K562 (cell line): Measurements from ENCODE around the gene CNNM2. TPM values are rescaled to one million over a fixed set of nuclear protein-coding genes. Genes with fewer than 3 reads are reported as not detected.
"Not testable (repeated sequence)": the region's sequence is repeated elsewhere in the genome, so short reads cannot be mapped to it uniquely, and the experiment has no call there.

Source experiments
- ATAC-seq: fragments of 200-7000 bp; cut with Tn5 transposase; 3 replicates; pipeline ENCODE4 v1.9.1; 2020; ENCODE audit warnings: moderate library complexity
- BruUV-seq: library from RNA; stranded (reverse); fragments of 400-500 nt; replicated peaks from 2 replicates; lab custom pipeline; 2021; lab: Mats Ljungman, UMichigan
- CTCF ChIA-PET: fragments of 300-600 bp; formaldehyde crosslinking; extraction: SDS; loops from one replicate; lab custom pipeline; 2021; ENCODE audit warnings: low intra/inter-chr PET ratio; lab: Yijun Ruan, JAX
- POLR2A ChIA-PET: fragments of 300-600, 350-650 bp; sonication (Branson Sonifier 250); formaldehyde crosslinking; extraction: SDS; loops from one replicate; lab custom pipeline; 2021; ENCODE audit warnings: antibody characterized with exemption, inconsistent platforms; lab: Yijun Ruan, JAX
- DNase-seq, 4 experiments: peaks; one replicate each; pipeline versions ENCODE4 v3.0.0 to v3.0.0-alpha.2; 2011 to 2018; ENCODE audit warnings: low spot score in 3 of 4, mixed read lengths in 3 of 4; ENCODE audit errors: extremely low read depth in 1 of 4
- FAIRE-seq: peaks from 2 replicates; lab custom pipeline; 2011; peaks lifted over from hg19 to GRCh38; lab: Jason Lieb, UNC
- H2AFZ ChIP-seq: 2 replicates; pipeline ENCODE4 v1.6.0; 2011; ENCODE audit warnings: low read depth, low read length, control low read depth, inconsistent platforms
- H3K27ac ChIP-seq: fragments of 200-600 bp; 3 replicates; pipeline ENCODE4 v1.8.0; 2011; ENCODE audit warnings: low read depth, mild to moderate bottlenecking, control low read depth, inconsistent platforms, low read length, moderate library complexity, mixed read lengths; ENCODE audit errors: extremely low read depth
- H3K27me3 ChIP-seq, 2 experiments: fragments of 300-600 bp in 1 of 2; 2 replicates in 1 of 2; 3 replicates in 1 of 2; pipeline versions ENCODE4 v1.6.0 to v1.8.0; 2011; ENCODE audit warnings: inconsistent platforms in 2 of 2, low read length in 2 of 2, mild to moderate bottlenecking in 1 of 2, mixed read lengths in 1 of 2, moderate library complexity in 1 of 2; ENCODE audit not compliant: control insufficient read depth in 2 of 2, insufficient read depth in 2 of 2
- H3K36me3 ChIP-seq: fragments of 300-600 bp; 3 replicates; pipeline ENCODE4 v1.8.0; 2011; ENCODE audit warnings: mild to moderate bottlenecking, low read length, inconsistent platforms; ENCODE audit not compliant: control insufficient read depth, insufficient read depth
- H3K4me1 ChIP-seq, 2 experiments: fragments of 200-600 bp in 1 of 2; replicated peaks in 1 of 2; 2 replicates in 1 of 2; 3 replicates in 1 of 2; pipeline versions ENCODE4 v1.5.1 to v1.8.0; 2011; ENCODE audit warnings: inconsistent platforms in 2 of 2, low read length in 2 of 2, mild to moderate bottlenecking in 1 of 2, mixed read lengths in 1 of 2, moderate library complexity in 1 of 2; ENCODE audit not compliant: control insufficient read depth in 2 of 2, insufficient read depth in 2 of 2
- H3K4me2 ChIP-seq: 2 replicates; pipeline ENCODE4 v1.6.1; 2011; ENCODE audit warnings: low read length, control low read depth, inconsistent platforms, mixed read lengths; ENCODE audit not compliant: insufficient read depth
- H3K4me3 ChIP-seq: fragments of 200-600 bp; sonication (generic), shearing (Covaris generic); 2 replicates; pipeline ENCODE4 v1.5.1; 2016; ENCODE audit warnings: control low read depth, inconsistent platforms
- H3K79me2 ChIP-seq: fragments of 200-600 bp; 3 replicates; pipeline ENCODE4 v1.8.0; 2011; ENCODE audit warnings: low read length, inconsistent platforms; ENCODE audit not compliant: control insufficient read depth, insufficient read depth
- H3K9ac ChIP-seq, 2 experiments: 2 replicates each; pipeline versions ENCODE4 v1.6.0 to v1.6.1; 2011; ENCODE audit warnings: low read depth in 2 of 2, low read length in 2 of 2, control low read depth in 1 of 2, inconsistent platforms in 1 of 2, mild to moderate bottlenecking in 1 of 2, mixed read lengths in 1 of 2; ENCODE audit not compliant: insufficient read depth in 1 of 2
- H3K9me1 ChIP-seq: one replicate; pipeline ENCODE4 v1.6.0; 2011; ENCODE audit warnings: inconsistent platforms, mild to moderate bottlenecking, low read length, moderate library complexity; ENCODE audit not compliant: control insufficient read depth, insufficient read depth
- H3K9me3 ChIP-seq: replicated peaks from 2 replicates; pipeline ENCODE4 v1.5.1; 2011; ENCODE audit warnings: low read depth, low read length, inconsistent platforms; ENCODE audit not compliant: control insufficient read depth, insufficient read depth
- H4K20me1 ChIP-seq: replicated peaks from 2 replicates; pipeline ENCODE4 v1.6.1; 2011; ENCODE audit warnings: low read length, inconsistent platforms, mixed read lengths; ENCODE audit not compliant: control insufficient read depth, insufficient read depth
- CCNT2 ChIP-seq: IDR thresholded peaks from 2 replicates; pipeline ENCODE4 v1.6.1; 2011; ENCODE audit warnings: borderline replicate concordance, low read depth, mild to moderate bottlenecking, moderate library complexity, mixed read lengths, low read length; ENCODE audit not compliant: insufficient read length; ENCODE audit errors: extremely low read depth
- CREBBP ChIP-seq: IDR thresholded peaks from one replicate; pipeline ENCODE4 v1.6.1; 2012; ENCODE audit warnings: low read depth, mild to moderate bottlenecking, control low read depth, inconsistent platforms, low read length
- CSDE1 ChIP-seq, 2 experiments: fragments of 450-650 bp; IDR thresholded peaks; 2 replicates each; pipeline ENCODE4 v1.6.1; 2016; ENCODE audit warnings: mild to moderate bottlenecking in 1 of 2
- HDAC8 ChIP-seq: fragments of 450-650 bp; IDR thresholded peaks from 2 replicates; pipeline ENCODE4 v1.6.1; 2016; ENCODE audit warnings: mild to moderate bottlenecking, missing genetic modification characterization, moderate library complexity, missing compliant biosample characterization
- WGBS: fragments of 100-300 bp; shearing (Covaris generic); methylation state at CpG from one replicate; pipeline ENCODE4 v1.1.6; 2016; ENCODE audit warnings: low coverage, mixed read lengths; ENCODE audit not compliant: insufficient coverage; ENCODE audit errors: missing lambda C conversion rate; 5-methylcytosine and 5-hydroxymethylcytosine counted together
- in situ Hi-C: fragments of 300-500 bp; cut with MboI; formaldehyde crosslinking; loops from 4 replicates; pipeline ENCODE4 v1.15.0; 2018; ENCODE audit warnings: inconsistent platforms, mixed read lengths
- intact Hi-C: fragments of 100-400 bp; cut with micrococcal nuclease; formaldehyde crosslinking; loops from 2 replicates; pipeline ENCODE4 v1.14.2; 2022
- polyA plus RNA-seq, 8 experiments: library from polyadenylated mRNA; depleted of rRNA in 4 of 8; stranded (reverse) in 5 of 8; unstranded in 3 of 8; fragments of >200 nt; fragmentation: Nextera tagmentation in 2 of 8; fragmentation: Illumina TruSeq in 1 of 8; extraction: Ambion mirVana in 2 of 8; extraction: Trizol in 1 of 8; gene quantifications; 2 replicates each; pipeline versions ENCODE4 v1.2.1 to v1.2.3, GENCODE V29; 2011 to 2014; ENCODE audit warnings: inconsistent platforms in 1 of 8, missing spikeins in 1 of 8
- total RNA-seq, 7 experiments: library from RNA; depleted of rRNA in 6 of 7; stranded (reverse); fragments of >200 nt in 6 of 7; fragmentation: Illumina TruSeq in 2 of 7; extraction: Trizol in 2 of 7; gene quantifications; 2 replicates each; pipeline versions ENCODE4 v1.2.1 to v1.2.3, GENCODE V29; 2011 to 2021; ENCODE audit warnings: low replicate concordance in 1 of 7
- TF ChIP-seq, protein P1 (sequence below): sonication (generic); formaldehyde crosslinking; IDR thresholded peaks from 2 replicates; pipeline ENCODE4 v1.8.1; 2022; ENCODE audit warnings: missing genetic modification reagents
- TF ChIP-seq, protein P2 (sequence below): fragments of 250-450 bp; sonication (Bioruptor Pico); IDR thresholded peaks from 2 replicates; pipeline ENCODE4 v1.6.1; 2021; ENCODE audit warnings: mild to moderate bottlenecking

Gene CNNM2
- total and polyA plus RNA-seq, 9 of the 15 experiments (the other 6 are each of a cell fraction or from before 2014, with no cell fraction given) = 0.21 to 5.0 (median 1.3) TPM

DNA sequence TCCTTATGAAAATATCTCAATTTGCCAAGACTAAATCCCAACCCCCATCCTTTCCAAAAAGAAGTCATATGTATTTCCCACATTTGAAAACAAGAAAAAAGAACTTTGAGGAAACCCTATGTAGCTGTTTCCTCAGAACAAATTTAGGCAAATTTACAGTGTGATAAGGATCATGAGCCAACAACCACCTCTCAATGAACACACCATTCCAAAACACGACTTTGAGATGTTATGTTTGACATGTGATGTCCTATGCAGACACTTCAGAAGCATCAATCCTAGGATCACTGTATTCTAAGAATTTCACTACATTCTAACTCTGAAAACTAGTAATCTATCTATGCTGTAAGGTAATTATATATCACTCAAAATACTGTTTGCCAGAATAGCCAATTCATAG, 212.8 kb downstream of the CNNM2 start (continued):
- TF ChIP-seq, protein P1, sequence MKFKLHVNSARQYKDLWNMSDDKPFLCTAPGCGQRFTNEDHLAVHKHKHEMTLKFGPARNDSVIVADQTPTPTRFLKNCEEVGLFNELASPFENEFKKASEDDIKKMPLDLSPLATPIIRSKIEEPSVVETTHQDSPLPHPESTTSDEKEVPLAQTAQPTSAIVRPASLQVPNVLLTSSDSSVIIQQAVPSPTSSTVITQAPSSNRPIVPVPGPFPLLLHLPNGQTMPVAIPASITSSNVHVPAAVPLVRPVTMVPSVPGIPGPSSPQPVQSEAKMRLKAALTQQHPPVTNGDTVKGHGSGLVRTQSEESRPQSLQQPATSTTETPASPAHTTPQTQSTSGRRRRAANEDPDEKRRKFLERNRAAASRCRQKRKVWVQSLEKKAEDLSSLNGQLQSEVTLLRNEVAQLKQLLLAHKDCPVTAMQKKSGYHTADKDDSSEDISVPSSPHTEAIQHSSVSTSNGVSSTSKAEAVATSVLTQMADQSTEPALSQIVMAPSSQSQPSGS (CRISPR knock-in tag) = no peak
- TF ChIP-seq CREBBP (no peak), CSDE1 (IDR thresholded peaks at IDR 0.05) (no peak), CCNT2 (no peak), HDAC8 (tag) (no peak)
- TF ChIP-seq, protein P2, sequence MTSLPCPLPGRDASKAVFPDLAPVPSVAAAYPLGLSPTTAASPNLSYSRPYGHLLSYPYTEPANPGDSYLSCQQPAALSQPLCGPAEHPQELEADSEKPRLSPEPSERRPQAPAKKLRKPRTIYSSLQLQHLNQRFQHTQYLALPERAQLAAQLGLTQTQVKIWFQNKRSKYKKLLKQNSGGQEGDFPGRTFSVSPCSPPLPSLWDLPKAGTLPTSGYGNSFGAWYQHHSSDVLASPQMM = no peak

DNA sequence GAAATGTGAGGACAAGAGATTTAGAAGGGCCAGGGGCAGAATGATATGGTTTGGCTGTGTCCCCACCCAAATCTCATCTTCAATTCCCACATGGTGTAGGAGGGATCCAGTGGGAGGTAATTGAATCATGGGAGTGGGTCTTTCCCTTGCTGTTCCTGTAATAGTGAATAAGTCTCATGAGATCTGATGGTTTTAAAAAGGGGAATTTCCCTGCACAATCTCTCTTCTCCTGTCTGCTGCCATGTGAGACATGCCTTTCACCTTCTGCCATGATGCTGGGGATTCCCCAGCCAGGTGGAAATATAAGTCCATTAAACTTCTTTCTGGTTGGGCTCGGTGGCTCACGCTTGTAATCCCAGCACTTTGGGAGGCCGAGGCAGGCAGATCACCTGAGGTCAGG, 217.1 kb downstream of the CNNM2 start:
- H3K79me2 ChIP-seq, H3K4me2 ChIP-seq, DNase-seq, BruUV-seq, H2AFZ ChIP-seq, H3K27ac ChIP-seq, intact Hi-C loops, H3K9ac ChIP-seq, CTCF ChIA-PET, ATAC-seq, H3K4me3 ChIP-seq, H3K9me3 ChIP-seq, H3K4me1 ChIP-seq, FAIRE-seq, in situ Hi-C loops, H4K20me1 ChIP-seq, H3K27me3 ChIP-seq, POLR2A ChIA-PET, H3K9me1 ChIP-seq: not testable (repeated sequence)
- peaks cover 15% of the 10 kb centered on the region; the same call in 1 of the 3 replicates for H3K36me3 ChIP-seq
- 100% methylated on average over 2 of the region's 3 CpGs for WGBS
